Panc1 (cell line): ENCODE measurements around the gene FTCDNL1. TPM values are rescaled to one million over a fixed set of nuclear protein-coding genes. Genes with fewer than 3 reads are reported as not detected.

Experiments
- ATAC-seq: fragments of 200-7000 bp; cut with Tn5 transposase; 2 replicates; pipeline ENCODE4 v1.9.1; 2020; ENCODE audit warnings: mild to moderate bottlenecking, moderate library complexity
- BruUV-seq: library from RNA; stranded (reverse); fragments of 400-500 nt; replicated peaks from 2 replicates; lab custom pipeline; 2021; lab: Mats Ljungman, UMichigan
- CTCF ChIA-PET: fragments of 300-600 bp; sonication (Branson Sonifier 250); formaldehyde crosslinking; loops from one replicate; lab custom pipeline; 2022; ENCODE audit warnings: antibody characterized with exemption; lab: Charles Lee
- POLR2A ChIA-PET: fragments of 300-600 bp; sonication (Branson Sonifier 250); formaldehyde crosslinking; loops from one replicate; lab custom pipeline; 2022; ENCODE audit warnings: antibody characterized with exemption; lab: Charles Lee
- DNase-seq: peaks from one replicate; pipeline ENCODE4 v3.0.0-alpha.2; 2010; ENCODE audit warnings: low read depth, low spot score
- H3K27ac ChIP-seq: 2 replicates; pipeline ENCODE4 v1.5.1; 2011; ENCODE audit warnings: mild to moderate bottlenecking, low read length, inconsistent platforms
- H3K27me3 ChIP-seq: fragments of 200-500 bp; sonication (Bioruptor generic); 2 replicates; pipeline ENCODE4 v1.6.0; 2014; ENCODE audit warnings: low read length, inconsistent platforms; ENCODE audit not compliant: control insufficient read depth, insufficient read depth
- H3K36me3 ChIP-seq: fragments of 200-500 bp; sonication (Bioruptor generic); 2 replicates; pipeline ENCODE4 v1.5.1; 2014; ENCODE audit warnings: inconsistent platforms, mild to moderate bottlenecking, low read length, moderate library complexity; ENCODE audit not compliant: control insufficient read depth, insufficient read depth
- H3K4me1 ChIP-seq: 2 replicates; pipeline ENCODE4 v1.5.1; 2011; ENCODE audit warnings: inconsistent platforms, mild to moderate bottlenecking, low read length, moderate library complexity; ENCODE audit not compliant: control insufficient read depth, insufficient read depth
- H3K4me3 ChIP-seq, 2 experiments: 2 replicates each; pipeline ENCODE4 v1.5.1; 2011 to 2012; ENCODE audit warnings: low read depth in 2 of 2, low read length in 2 of 2, mild to moderate bottlenecking in 2 of 2, inconsistent platforms in 1 of 2, moderate library complexity in 1 of 2
- H3K9me3 ChIP-seq: fragments of 200-500 bp; sonication (Bioruptor generic); 2 replicates; pipeline ENCODE4 v1.5.1; 2014; ENCODE audit warnings: low read depth, mild to moderate bottlenecking, inconsistent platforms, low read length, moderate library complexity; ENCODE audit not compliant: control insufficient read depth, insufficient read depth
- POLR2AphosphoS5 ChIP-seq: IDR thresholded peaks from 2 replicates; pipeline ENCODE4 v1.6.1; 2012; ENCODE audit warnings: mild to moderate bottlenecking, low read depth, low read length, moderate library complexity
- SIN3A ChIP-seq: IDR thresholded peaks from 2 replicates; pipeline ENCODE4 v1.6.1; 2012; ENCODE audit warnings: low read depth, mild to moderate bottlenecking, low read length, moderate library complexity, borderline replicate concordance; ENCODE audit not compliant: insufficient read depth
- TCF7L2 ChIP-seq: IDR thresholded peaks from 2 replicates; pipeline ENCODE4 v1.6.1; 2011; ENCODE audit warnings: mild to moderate bottlenecking, low read depth, low read length, inconsistent platforms
- in situ Hi-C: cut with HindIII; loops from 2 replicates; pipeline ENCODE4 v1.10.0; 2016; ENCODE audit warnings: low sequenced_read_pairs, low pct_unique_long_range_greater_than_20kb
- intact Hi-C: fragments of 100-400 bp; cut with micrococcal nuclease; formaldehyde crosslinking; loops from one replicate; pipeline ENCODE4 v1.10.0; 2022; ENCODE audit not compliant: unreplicated experiment
- total RNA-seq: library from RNA; stranded (reverse); gene quantifications from one replicate; pipeline ENCODE4 v1.2.1, GENCODE V29; 2021; ENCODE audit not compliant: unreplicated experiment
- TF ChIP-seq, protein P1 (sequence below), 2 experiments: IDR thresholded peaks; 2 replicates each; pipeline ENCODE4 v1.6.1; 2011 to 2012; ENCODE audit warnings: low read depth in 2 of 2, control low read depth in 1 of 2, low read length in 1 of 2, mild to moderate bottlenecking in 1 of 2, moderate library complexity in 1 of 2; ENCODE audit not compliant: insufficient read depth in 1 of 2
- TF ChIP-seq, protein P2 (sequence below): fragments of 450-650 bp; IDR thresholded peaks from 2 replicates; pipeline ENCODE4 v1.5.1; 2017; ENCODE audit warnings: mild to moderate bottlenecking

FTCDNL1 gene
- total RNA-seq, 1 experiment from 2014 or later, result 2.8 TPM

DNA sequence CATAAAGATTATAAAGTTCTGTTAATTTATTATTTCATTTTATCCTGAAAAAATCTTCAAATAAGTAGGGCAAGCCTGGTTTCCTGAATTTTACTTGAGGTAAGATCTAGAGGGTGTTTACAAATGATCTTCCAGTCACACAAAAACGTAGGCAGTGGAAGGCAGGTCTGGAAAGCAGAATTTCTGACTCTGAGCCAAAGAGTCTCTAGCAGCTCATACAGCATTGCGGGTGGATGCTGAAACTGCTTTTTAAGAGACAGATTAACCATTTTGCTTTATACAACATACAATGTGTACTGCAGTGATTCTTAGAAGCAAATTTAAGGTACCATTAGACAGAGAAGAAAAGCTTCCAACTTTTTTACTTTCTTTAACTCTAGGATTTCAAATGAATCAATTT is 117.0 kb downstream of the FTCDNL1 start:
- CTCF ChIA-PET, result no interaction called here
- in situ Hi-C loops, result no loop called here
- no peak for ATAC-seq

DNA sequence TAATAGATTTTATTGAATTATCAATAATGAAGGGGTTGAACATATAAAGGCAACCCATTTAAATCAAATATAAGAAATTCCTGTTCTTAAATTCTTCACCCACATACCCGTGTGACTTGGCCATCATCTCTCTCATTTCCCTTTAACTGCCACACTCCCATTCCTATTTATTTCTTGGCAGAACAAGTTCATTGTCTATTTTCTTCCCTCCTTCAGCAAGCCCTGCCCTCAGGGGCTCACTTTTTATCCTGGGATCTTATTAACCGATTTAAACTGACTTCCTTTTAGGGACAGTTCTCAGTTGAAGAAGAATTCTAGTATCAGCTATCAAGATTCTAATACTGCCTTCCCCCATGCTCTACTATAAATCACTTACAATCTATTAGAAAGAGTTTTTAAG is 123.2 kb downstream of the FTCDNL1 start:
- no peaks in the 10 kb centered on the region; the same call in 1 of the 2 replicates for H3K27me3 ChIP-seq
- H3K27ac ChIP-seq, result no peak overlapping the region
- H3K9me3 ChIP-seq, result no peaks in the 10 kb centered on the region
- TF ChIP-seq, protein P1, sequence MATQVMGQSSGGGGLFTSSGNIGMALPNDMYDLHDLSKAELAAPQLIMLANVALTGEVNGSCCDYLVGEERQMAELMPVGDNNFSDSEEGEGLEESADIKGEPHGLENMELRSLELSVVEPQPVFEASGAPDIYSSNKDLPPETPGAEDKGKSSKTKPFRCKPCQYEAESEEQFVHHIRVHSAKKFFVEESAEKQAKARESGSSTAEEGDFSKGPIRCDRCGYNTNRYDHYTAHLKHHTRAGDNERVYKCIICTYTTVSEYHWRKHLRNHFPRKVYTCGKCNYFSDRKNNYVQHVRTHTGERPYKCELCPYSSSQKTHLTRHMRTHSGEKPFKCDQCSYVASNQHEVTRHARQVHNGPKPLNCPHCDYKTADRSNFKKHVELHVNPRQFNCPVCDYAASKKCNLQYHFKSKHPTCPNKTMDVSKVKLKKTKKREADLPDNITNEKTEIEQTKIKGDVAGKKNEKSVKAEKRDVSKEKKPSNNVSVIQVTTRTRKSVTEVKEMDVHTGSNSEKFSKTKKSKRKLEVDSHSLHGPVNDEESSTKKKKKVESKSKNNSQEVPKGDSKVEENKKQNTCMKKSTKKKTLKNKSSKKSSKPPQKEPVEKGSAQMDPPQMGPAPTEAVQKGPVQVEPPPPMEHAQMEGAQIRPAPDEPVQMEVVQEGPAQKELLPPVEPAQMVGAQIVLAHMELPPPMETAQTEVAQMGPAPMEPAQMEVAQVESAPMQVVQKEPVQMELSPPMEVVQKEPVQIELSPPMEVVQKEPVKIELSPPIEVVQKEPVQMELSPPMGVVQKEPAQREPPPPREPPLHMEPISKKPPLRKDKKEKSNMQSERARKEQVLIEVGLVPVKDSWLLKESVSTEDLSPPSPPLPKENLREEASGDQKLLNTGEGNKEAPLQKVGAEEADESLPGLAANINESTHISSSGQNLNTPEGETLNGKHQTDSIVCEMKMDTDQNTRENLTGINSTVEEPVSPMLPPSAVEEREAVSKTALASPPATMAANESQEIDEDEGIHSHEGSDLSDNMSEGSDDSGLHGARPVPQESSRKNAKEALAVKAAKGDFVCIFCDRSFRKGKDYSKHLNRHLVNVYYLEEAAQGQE (IDR thresholded peaks at IDR 0.05; ENCODE audit: insufficient read depth in 1 of 2, low read depth in 2 of 2, low read length in 1 of 2), result no peak
- TF ChIP-seq TCF7L2 (no peak), SIN3A (no peak)
- TF ChIP-seq, protein P2, sequence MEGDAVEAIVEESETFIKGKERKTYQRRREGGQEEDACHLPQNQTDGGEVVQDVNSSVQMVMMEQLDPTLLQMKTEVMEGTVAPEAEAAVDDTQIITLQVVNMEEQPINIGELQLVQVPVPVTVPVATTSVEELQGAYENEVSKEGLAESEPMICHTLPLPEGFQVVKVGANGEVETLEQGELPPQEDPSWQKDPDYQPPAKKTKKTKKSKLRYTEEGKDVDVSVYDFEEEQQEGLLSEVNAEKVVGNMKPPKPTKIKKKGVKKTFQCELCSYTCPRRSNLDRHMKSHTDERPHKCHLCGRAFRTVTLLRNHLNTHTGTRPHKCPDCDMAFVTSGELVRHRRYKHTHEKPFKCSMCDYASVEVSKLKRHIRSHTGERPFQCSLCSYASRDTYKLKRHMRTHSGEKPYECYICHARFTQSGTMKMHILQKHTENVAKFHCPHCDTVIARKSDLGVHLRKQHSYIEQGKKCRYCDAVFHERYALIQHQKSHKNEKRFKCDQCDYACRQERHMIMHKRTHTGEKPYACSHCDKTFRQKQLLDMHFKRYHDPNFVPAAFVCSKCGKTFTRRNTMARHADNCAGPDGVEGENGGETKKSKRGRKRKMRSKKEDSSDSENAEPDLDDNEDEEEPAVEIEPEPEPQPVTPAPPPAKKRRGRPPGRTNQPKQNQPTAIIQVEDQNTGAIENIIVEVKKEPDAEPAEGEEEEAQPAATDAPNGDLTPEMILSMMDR, result no peak
- in situ Hi-C loops (no loop called here), intact Hi-C loops (no loop called here)
- no TSS peak for BruUV-seq
- no peaks in the 10 kb centered on the region for H3K36me3 ChIP-seq
- ChIA-PET CTCF (no interaction called here), POLR2A (no interaction called here)
- no peak for DNase-seq
- no peak for ATAC-seq
- H3K4me3 ChIP-seq, result no peak overlapping the region
- no peaks in the 10 kb centered on the region for H3K4me1 ChIP-seq

More for the DNA sequence above, 117.0 kb downstream of the FTCDNL1 start:
- H3K27me3 ChIP-seq, result peaks cover 15% of the 10 kb centered on the region
- no peaks in the 10 kb centered on the region for H3K36me3 ChIP-seq
- H3K4me3 ChIP-seq, result no peak overlapping the region
- no peak for DNase-seq
- BruUV-seq, result no TSS peak
- intact Hi-C loops, result no loop called here
- POLR2A ChIA-PET, result no interaction called here
- H3K27ac ChIP-seq, result no peak overlapping the region
- no peaks in the 10 kb centered on the region for H3K4me1 ChIP-seq
- no peaks in the 10 kb centered on the region for H3K9me3 ChIP-seq
- TF ChIP-seq, protein P1 (IDR thresholded peaks at IDR 0.05; ENCODE audit: insufficient read depth in 1 of 2, low read depth in 2 of 2, low read length in 1 of 2), result no peak
- TF ChIP-seq, protein P2, result no peak
- no peak for TF ChIP-seq SIN3A
- no peak for TF ChIP-seq TCF7L2
- no peak for TF ChIP-seq POLR2AphosphoS5
